HG02970 (cell line): ENCODE results near the gene C19orf18.
"Not testable (repeated sequence)": the region's sequence is repeated elsewhere in the genome, so short reads cannot be mapped to it uniquely, and the experiment has no call there.

ENCODE experiments used
- ATAC-seq: cut with Tn5 transposase; IDR thresholded peaks from one replicate; pipeline ENCODE4 v1.9.1; 2021; ENCODE audit warnings: mild to moderate bottlenecking, moderate library complexity, moderate number of reproducible peaks; ENCODE audit not compliant: unreplicated experiment, low FRiP score

The C19orf18 gene

GRCh38 chr19:57974434-57974833 lies at the start of gene C19orf18:
C19orf18 (minus strand) TSS chr19:57974534; CDS start chr19:57974432, 102 bp downstream.
- no peak for ATAC-seq

GRCh38 chr19:58022283-58022660 lies 47.9 kb upstream of the C19orf18 start:
- ATAC-seq = no peak

- ATAC-seq = no peak
These were observed 47.4 kb upstream of the C19orf18 start for GRCh38 chr19:58021541-58022282.

- no peak for ATAC-seq
These were observed 45.8 kb upstream of the C19orf18 start for GRCh38 chr19:58020129-58020528.

DNA sequence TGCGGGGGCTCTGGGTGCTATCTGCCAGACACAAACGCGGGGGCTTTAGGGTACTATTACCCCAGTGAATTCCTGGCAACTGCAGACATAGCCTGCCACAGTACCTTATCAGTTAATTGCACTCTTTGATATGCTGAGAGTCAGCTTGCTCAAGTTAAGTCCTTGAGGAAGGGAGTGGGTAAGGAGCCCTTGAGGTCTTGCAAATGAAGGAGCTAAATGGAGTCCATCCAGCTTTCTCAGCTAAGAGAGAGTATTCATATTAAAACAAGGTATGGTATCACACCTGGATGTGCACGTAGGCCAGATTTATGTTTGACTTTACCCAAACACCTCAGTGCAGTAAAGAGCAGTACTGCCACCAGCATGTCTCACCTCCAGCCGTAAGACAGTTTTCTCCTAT lies 39.8 kb upstream of the C19orf18 start:
- no peak for ATAC-seq

DNA sequence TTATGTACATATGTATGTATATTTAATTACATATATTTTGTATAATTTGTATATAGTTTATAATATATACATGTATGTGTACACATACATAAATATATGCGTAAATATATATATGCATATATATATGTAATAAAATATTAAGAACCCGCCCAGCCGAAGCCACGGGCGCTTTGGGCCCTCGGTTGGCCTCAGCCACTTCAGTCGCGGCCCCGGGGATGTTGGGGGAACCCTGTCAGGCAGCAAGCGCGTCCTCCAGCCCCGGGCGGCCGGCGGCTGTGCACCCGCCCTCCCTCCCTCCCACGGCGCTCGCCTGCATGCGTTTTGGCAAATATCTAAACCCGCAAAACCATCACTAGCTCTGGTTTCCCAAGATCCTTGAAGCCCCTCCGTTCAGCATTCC lies 36.2 kb upstream of the C19orf18 start:
- ATAC-seq = no peak

DNA sequence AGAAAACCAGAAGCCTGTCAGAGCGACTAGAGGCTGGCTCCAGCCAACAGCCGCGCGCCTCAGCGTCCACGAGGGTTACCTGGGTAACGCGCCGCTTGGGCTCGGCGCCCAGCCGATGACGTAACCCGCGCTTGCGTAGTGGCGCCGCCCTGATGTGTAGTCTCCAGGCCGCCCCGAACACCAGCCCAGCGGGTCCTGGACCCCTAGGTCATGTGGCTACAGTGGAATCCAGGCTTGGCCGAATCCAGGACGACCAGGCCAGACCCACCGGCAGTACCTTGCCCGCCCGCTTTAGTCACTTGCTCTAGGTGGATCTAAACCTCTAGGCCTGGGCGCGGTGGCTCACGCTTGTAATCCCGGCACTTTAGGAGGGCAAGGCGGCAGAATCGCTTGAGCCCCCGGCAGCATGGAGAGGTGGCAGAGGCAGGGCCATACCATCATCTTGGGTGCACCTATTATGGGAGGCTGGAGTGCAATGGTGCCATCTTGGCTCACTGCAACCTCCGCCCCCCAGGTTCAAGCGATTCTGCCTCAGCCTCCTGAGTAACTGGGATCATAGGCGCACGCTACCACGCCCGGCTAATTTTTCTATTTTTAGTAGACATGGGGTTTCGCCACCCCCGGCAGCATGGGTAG lies 35.5 kb upstream of the C19orf18 start:
- ATAC-seq = no peak

GRCh38 chr19:58009301-58009665 lies 34.9 kb upstream of the C19orf18 start:
- ATAC-seq = no peak

- not testable (repeated sequence) for ATAC-seq
These were observed 34.5 kb upstream of the C19orf18 start for GRCh38 chr19:58008877-58009276.

DNA sequence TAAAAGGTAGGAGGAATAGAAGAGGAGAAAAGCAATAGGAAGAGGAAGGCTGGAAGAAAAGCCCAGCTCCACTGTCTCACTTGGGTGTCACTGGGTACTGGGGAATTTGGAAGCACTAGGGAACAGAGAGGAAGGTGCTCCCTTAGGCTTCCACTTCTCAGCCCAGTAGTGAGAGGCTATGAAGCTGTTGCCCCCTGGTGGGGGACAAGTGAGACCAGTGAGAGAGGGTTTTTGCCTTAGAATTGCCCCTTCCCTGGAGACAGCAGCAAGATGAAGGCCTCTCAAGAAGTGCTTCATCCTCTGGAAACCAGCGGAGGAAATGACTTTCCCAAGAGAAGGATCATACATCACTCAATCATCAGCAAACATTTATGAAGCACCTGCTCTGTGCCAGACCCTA lies 33.0 kb upstream of the C19orf18 start:
- ATAC-seq = no peak

DNA sequence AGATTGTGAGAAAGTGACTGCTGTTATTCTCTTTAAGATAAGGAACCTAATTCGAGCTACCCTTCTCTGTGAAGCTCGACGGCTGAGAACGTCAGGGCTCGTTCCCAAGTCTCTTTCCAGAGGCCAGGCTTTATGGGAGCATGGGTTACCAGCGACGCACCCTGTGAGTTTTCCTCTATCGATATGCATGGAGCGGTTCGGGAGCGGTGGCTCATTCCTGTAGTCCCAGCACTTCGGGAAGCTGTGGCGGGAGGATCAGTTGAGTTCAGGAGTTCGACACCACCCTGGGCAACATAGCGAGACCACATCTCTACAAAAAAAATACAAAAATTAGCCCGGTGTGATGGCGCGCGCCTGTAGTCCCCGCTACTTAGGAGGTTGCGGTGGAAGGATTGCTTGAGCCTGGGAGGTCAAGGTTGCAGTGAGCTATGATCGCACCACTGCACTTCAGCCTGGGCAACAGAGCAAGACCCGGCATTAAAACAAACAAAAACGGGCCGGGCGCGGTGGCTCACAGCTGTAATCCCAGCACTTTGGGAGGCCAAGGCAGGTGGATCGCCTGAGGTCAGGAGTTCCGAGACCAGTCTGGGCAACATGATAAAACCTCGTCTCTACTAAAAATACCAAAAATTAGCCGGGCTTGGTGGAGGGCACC lies 29.0 kb upstream of the C19orf18 start:
- no peak for ATAC-seq

DNA sequence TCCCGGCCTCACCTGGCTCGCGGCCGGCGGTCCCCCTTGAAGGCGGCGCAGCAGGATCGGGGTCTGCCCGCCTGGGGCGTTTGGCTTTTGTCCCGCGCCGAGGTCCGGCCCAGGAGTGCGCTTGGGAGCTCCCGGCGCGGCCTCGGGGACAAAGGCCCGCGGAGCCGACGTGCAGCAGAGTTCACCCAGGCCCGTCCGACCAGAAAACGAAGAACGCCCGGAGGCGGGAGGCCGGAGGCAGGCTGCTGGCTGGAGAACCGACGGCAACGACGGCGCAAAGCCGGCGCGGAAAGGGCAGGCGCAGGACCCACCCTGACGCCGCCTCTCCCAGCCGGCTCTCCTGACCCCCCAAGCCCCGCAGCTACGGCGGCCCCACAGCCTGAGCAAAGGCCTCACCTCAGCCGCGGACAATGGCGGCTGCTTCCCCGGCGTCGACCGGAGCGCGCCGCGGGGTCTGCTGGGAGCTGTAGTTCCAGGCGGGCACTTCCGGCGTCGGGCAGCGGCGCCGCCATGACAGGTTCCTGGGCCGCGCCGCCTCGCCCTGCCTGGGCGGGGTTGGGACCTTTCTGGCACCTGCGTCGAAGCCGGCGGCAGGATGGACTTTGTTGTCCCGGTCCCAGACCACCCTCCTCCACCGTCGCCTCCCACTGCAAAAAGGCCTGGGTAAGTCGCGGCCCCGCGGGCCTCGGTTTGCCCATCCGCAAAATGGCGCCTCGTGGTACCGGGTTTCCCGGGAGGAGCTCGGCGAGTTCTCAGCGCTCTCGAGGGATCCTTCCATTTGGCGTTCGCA lies 28.2 kb upstream of the C19orf18 start, which contains the start of gene ZNF606:
TSS of gene ZNF606 (minus strand) at position 437 of the 790 bp plus-strand sequence. CDS start 1,501 bp downstream, outside the sequence.
- peak; percentile 92 for ATAC-seq

DNA sequence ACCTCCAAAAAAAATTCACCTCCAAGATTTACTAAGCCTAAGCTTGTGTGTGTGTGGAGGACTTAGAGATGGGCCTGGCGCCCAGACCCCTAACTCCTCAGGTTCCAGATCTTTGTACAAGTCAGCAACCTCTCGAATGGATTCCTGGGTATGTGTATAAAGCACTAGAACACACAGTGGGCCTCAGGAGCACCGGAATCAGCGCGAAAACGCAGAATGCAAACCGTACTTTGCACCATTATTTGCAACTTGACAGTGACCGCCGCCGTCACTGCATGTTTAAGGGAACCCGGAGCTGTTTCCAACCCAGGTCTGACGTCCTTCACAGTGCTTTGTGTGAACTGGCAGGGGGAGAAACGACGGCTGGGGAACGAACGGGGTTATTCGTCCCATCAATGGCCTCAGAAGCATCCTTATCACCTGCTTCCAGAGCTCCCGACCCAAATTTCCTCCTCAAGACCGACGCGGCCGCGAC lies 27.6 kb upstream of the C19orf18 start:
- no peak for ATAC-seq

DNA sequence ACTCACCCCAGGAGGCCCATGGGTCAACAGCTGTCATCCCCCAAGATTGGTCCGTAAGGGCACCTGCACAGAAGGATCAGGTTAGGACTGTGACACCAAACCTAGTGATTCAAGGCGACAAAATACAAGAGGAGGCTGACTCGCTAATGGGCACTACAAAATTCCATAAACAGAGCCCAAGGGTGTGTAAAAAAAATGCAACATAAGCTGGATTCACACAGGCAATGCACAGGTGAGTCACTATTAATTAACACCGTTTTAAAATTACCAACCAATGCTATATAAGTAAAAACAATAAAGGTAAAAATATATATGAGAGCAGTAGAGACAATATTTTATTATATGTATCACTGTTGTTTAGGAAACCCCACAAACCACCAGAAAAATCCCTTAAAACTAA lies 26.3 kb upstream of the C19orf18 start:
- no peak for ATAC-seq

- no peak for ATAC-seq
These were observed 18.5 kb upstream of the C19orf18 start for GRCh38 chr19:57992841-57993240.

DNA sequence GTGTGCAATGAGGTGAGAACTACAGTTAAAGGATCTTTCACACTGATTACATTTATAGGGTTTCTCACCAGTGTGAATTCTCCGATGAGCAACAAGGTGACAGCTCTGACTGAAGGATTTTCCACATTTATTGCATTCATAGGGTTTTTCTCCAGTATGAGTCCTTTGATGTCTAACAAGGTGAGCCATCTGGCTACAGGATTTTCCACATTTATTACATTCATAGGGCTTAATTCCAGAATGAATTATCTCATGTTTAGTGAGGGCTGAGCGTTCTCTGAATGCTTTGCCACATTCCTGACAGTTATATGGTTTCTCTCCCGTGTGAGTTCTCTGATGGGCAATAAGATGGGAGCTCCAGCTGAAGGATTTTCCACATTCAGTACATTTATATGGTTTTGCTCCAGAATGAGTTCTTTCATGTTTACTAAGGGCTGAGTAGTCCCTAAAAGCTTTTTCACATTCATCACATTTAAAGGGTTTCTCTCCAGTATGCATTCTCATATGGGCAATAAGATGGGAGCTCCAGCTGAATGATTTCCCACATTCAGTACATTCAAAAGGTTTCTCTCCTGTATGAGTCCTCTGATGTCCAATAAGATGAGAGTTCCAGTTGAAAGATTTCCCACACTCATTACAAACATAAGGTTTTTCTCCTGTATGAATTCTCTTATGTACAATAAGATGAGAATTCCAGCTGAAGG lies 4.4 kb upstream of the C19orf18 start:
- no peak for ATAC-seq

DNA sequence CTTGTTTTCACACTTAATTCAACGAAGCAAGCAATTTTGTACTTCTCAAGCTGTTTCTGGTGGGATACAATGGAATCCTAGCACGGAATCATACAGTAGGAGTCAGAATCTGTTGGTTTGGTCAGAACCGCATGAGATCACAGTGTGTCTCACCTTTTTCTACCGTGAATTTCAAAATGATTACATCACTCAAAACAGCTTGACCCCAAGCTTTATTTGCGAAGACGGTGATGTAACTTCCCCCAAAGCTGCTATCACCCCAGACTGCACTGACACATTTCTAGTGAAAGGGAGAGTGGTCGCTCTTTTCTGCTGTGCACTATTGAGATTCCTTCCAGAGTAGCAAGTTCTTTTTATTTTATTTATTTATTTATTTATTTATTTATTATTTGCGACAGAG lies 9.6 kb downstream of the C19orf18 start:
- ATAC-seq = no peak

- ATAC-seq = no peak
These were observed 12.5 kb downstream of the C19orf18 start for GRCh38 chr19:57961785-57962184.

DNA sequence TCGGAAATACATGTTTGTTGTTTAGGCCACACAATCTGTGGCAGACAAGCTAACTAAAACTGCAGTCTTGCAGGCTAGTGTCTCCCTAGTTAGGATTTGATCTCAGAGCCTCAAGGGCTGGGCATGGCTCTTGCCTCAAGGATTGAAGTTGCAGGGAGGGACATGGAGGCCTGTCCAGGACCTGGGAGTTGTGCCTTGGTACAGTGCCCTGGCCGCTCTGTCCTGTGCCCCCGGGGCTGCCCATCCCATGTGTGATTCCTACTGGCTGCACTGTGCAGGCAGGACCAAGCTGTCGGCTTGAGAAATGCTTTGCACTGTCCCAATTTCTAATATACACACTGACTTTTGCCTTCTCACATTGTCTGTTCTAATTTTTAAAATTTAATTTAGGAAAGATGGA lies 19.3 kb downstream of the C19orf18 start:
- no peak for ATAC-seq

DNA sequence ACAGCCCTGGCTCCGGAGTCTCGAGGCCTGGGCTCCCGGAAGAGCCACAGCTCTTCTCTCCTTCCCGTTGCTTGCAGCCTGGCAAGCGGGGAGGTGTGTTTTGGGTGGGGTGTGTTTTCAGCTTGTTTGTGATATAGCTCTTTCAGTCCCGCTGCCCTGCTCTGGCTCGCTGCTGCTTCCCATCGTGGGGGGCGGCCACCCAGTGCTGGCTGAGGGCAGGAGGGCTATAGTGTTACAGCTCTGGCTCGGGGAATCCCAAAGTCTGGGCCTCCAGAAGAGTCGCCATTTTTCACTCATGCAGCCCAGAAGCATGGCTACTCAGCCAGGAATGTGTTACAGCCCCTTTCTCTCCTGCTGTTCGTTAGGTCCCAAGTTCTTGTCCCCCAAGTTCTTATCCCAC lies 24.6 kb downstream of the C19orf18 start:
- ATAC-seq = no peak
